ENCODE data around the gene MCCC2. TPM values are rescaled to one million over a fixed set of nuclear protein-coding genes. Genes with fewer than 3 reads are reported as not detected.
"Not testable (repeated sequence)": the region's sequence is repeated elsewhere in the genome, so short reads cannot be mapped to it uniquely, and the experiment has no call there.

Gene MCCC2
- total RNA-seq, 4 donors from 2014 or later, result 31.5 to 46.9 (median 37.6) TPM

GRCh38 chr5:71564895-71565294 lies 22.2 kb upstream of the MCCC2 start:
- peaks cover 4 to 62% (median 4%) of the 10 kb centered on the region in 3 donors for H3K36me3 ChIP-seq
- no peak for TF ChIP-seq CTCF (IDR thresholded peaks at IDR 0.05)
- TF ChIP-seq POLR2A (IDR thresholded peaks at IDR 0.05), result no peak
- no peak for TF ChIP-seq EP300 (IDR thresholded peaks at IDR 0.05)

GRCh38 chr5:71569748-71570509 lies 17.2 kb upstream of the MCCC2 start:
- H3K4me1 ChIP-seq, result no peaks in the 10 kb centered on the region
- DNase-seq (ENCODE audit: low spot score in 2 of 2), result no peak
- no peaks in the 10 kb centered on the region for H3K27me3 ChIP-seq
- no peak overlapping the region for H3K27ac ChIP-seq
- no peak overlapping the region for H3K4me3 ChIP-seq
- TF ChIP-seq EP300 (IDR thresholded peaks at IDR 0.05) (no peak), CTCF (IDR thresholded peaks at IDR 0.05) (no peak), POLR2A (IDR thresholded peaks at IDR 0.05) (no peak)
- 72 to 79% methylated on average over 5 of the region's 5 CpGs for WGBS, 2 donors
- H3K9me3 ChIP-seq, result no peaks in the 10 kb centered on the region
- peaks cover 0 to 20% (median 0%) of the 10 kb centered on the region in 3 donors for H3K36me3 ChIP-seq

More at GRCh38 chr5:71564895-71565294, 22.2 kb upstream of the MCCC2 start:
- Histone ChIP-seq H3K9me3 (no peaks in the 10 kb centered on the region), H3K4me1 (no peaks in the 10 kb centered on the region), H3K27me3 (no peaks in the 10 kb centered on the region), H3K27ac (no peak overlapping the region), H3K4me3 (no peak overlapping the region)
- no peak for DNase-seq (ENCODE audit: low spot score in 2 of 2)

- not testable (repeated sequence) for H3K27ac ChIP-seq; DNase-seq (ENCODE audit: low spot score in 2 of 2); H3K9me3 ChIP-seq; H3K27me3 ChIP-seq; H3K4me3 ChIP-seq; H3K4me1 ChIP-seq
- peaks cover 0 to 28% (median 0%) of the 10 kb centered on the region in 3 donors for H3K36me3 ChIP-seq
- 94% methylated on average over 7 of the region's 7 CpGs for WGBS, 2 donors
Observed at GRCh38 chr5:71571811-71572210, 15.3 kb upstream of the MCCC2 start.

- H3K27ac ChIP-seq, result no peak overlapping the region
- no peak overlapping the region for H3K4me3 ChIP-seq
- H3K9me3 ChIP-seq, result no peaks in the 10 kb centered on the region
- peaks cover 0 to 29% (median 0%) of the 10 kb centered on the region in 3 donors for H3K36me3 ChIP-seq
- TF ChIP-seq CTCF (IDR thresholded peaks at IDR 0.05) (no peak), EP300 (IDR thresholded peaks at IDR 0.05) (no peak), POLR2A (IDR thresholded peaks at IDR 0.05) (no peak)
- H3K27me3 ChIP-seq, result no peaks in the 10 kb centered on the region
- no peaks in the 10 kb centered on the region for H3K4me1 ChIP-seq
- 74 to 82% methylated on average over 7 of the region's 7 CpGs for WGBS, 2 donors
- DNase-seq (ENCODE audit: low spot score in 2 of 2), result no peak
Observed at GRCh38 chr5:71573591-71573990, 13.5 kb upstream of the MCCC2 start.

- H3K4me1 ChIP-seq; H3K27me3 ChIP-seq; DNase-seq (ENCODE audit: low spot score in 2 of 2); H3K9me3 ChIP-seq; H3K4me3 ChIP-seq; H3K27ac ChIP-seq: not testable (repeated sequence)
- WGBS, 2 donors, result 83 to 86% methylated on average over 4 of the region's 4 CpGs
- peaks cover 0 to 26% (median 0%) of the 10 kb centered on the region in 3 donors for H3K36me3 ChIP-seq
Observed at GRCh38 chr5:71575588-71575987, 11.6 kb upstream of the MCCC2 start.

GRCh38 chr5:71576241-71576640 lies 10.9 kb upstream of the MCCC2 start:
- Histone ChIP-seq H3K4me1 (no peaks in the 10 kb centered on the region), H3K36me3 (peaks cover 0 to 26% (median 0%) of the 10 kb centered on the region in 3 donors), H3K27me3 (no peaks in the 10 kb centered on the region), H3K27ac (no peak overlapping the region), H3K9me3 (no peaks in the 10 kb centered on the region), H3K4me3 (no peak overlapping the region)
- DNase-seq (ENCODE audit: low spot score in 2 of 2), result no peak
- no peak for TF ChIP-seq CTCF (IDR thresholded peaks at IDR 0.05)
- TF ChIP-seq POLR2A (IDR thresholded peaks at IDR 0.05), result no peak
- no peak for TF ChIP-seq EP300 (IDR thresholded peaks at IDR 0.05)
- 93 to 97% methylated on average over 3 of the region's 3 CpGs for WGBS, 2 donors

- H3K9me3 ChIP-seq; DNase-seq (ENCODE audit: low spot score in 2 of 2); H3K4me1 ChIP-seq; H3K27ac ChIP-seq; H3K27me3 ChIP-seq; H3K4me3 ChIP-seq: not testable (repeated sequence)
- H3K36me3 ChIP-seq, result peaks cover 0 to 26% (median 0%) of the 10 kb centered on the region in 3 donors
- WGBS, 2 donors, result 77 to 93% methylated on average over 6 of the region's 6 CpGs
Observed at GRCh38 chr5:71577839-71578238, 9.3 kb upstream of the MCCC2 start.

Data from tibial nerve (tissue), 4 donors.